ENCODE results near the gene TRIM47. TPM values are rescaled to one million over a fixed set of nuclear protein-coding genes. Genes with fewer than 3 reads are reported as not detected.

The TRIM47 gene
- total and polyA plus RNA-seq, 2 of the 13 experiments (the other 11 are each of a cell fraction or from before 2014, with no cell fraction given) = 33.5 to 82.0 TPM

DNA sequence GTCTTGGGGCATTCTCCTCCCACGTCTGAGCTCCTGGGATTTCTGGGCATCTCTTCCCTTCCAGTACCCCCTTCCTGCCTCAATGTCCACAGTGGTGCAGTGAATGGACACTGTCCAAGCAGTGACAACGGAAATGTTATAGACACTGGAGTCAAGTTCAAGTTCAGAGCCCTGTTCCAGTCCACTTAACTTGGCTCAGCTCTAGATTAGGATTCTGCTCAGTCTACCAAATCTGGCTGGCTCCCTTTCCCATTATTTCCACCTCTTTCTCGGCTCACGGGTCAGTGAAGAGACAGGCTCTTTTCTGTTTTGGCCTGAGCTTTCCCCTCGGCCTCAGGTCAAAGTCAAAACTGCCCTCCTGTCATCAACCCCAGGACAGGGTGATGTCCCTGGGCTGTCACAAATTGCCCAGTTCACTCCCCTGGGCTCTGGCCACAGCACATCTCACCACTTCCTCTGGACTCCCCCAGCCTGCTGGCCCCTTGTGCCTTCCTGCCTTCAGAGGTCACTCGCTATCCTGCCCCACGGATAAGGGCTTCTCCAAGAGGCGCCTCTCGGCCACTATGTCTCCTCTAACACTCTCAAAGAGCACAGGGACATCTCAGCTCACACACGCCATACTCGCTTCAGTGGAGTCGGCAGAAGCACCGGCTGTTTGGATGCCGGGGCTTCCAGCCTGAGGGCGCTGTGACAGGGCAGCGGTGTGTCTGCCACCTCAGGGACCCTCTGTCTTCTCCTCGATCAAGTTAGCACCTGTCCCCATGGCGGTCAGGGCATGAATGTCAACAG lies 44.0 kb upstream of the TRIM47 start:
- DNase-seq (ENCODE audit: low spot score) = no peak
- ATAC-seq = peak; percentile 36
- Histone ChIP-seq H3K4me1 (ENCODE audit: insufficient read depth, low read length) (peaks cover 41% of the 10 kb centered on the region), H3K27ac (ENCODE audit: extremely low read length, insufficient read depth, low read length) (no peak overlapping the region), H3K79me2 (ENCODE audit: insufficient read depth, low read length) (no peaks in the 10 kb centered on the region), H4K20me1 (ENCODE audit: insufficient read depth, low read length) (no peaks in the 10 kb centered on the region), H2AFZ (ENCODE audit: low read length) (no peak overlapping the region), H3K4me3 (replicated peaks in 1 of 3; ENCODE audit: insufficient read depth in 1 of 3, low read depth in 2 of 3, low read length in 3 of 3) (peak overlapping the region in 1 of 3 experiments; percentile 15; a peak in 1 of 6 replicates), H3K27me3 (ENCODE audit: control insufficient read depth in 1 of 2, insufficient read depth in 2 of 2, low read length in 2 of 2) (no peaks in the 10 kb centered on the region), H3K9me3 (ENCODE audit: low read length) (no peaks in the 10 kb centered on the region), H3K36me3 (replicated peaks in 1 of 2; ENCODE audit: control insufficient read depth in 1 of 2, insufficient read depth in 2 of 2, low read length in 2 of 2) (no peaks in the 10 kb centered on the region), H3K4me2 (ENCODE audit: low read depth, low read length) (peak overlapping the region; percentile 48), H3K9ac (ENCODE audit: insufficient read depth, low read depth, low read length) (no peak overlapping the region)
- WGBS (ENCODE audit: low lambda C conversion rate) = 70% methylated on average over 18 of the region's 18 CpGs
- BruUV-seq (replicated peaks) = no TSS peak
- in situ Hi-C loops (cut with HindIII; ENCODE audit: extremely low pct_ligation_motif_present, low pct_unique_long_range_greater_than_20kb) (no loop called here), intact Hi-C loops (cut with micrococcal nuclease; ENCODE audit: unreplicated experiment) (no loop called here)
- FAIRE-seq = peak; percentile 40
- ChIA-PET CTCF (ENCODE audit: low intra/inter-chr PET ratio, low total read pairs) (no interaction called here), POLR2A (interaction anchor here (1.0 to 2.3 kb wide), 2 partner anchors 17 to 54 kb away, joined by 5 to 12 read pairs; partner anchors contain the start of gene MRPL38)
- TF ChIP-seq ZNF619 (CRISPR knock-in tag; IDR thresholded peaks at IDR 0.05) (no peak), IRX3 (CRISPR knock-in tag; IDR thresholded peaks at IDR 0.05; ENCODE audit: borderline replicate concordance, low read depth) (no peak), ZNF746 (CRISPR knock-in tag; IDR thresholded peaks at IDR 0.05) (no peak), ZNF572 (CRISPR knock-in tag; IDR thresholded peaks at IDR 0.05) (no peak), SP4 (CRISPR knock-in tag; IDR thresholded peaks at IDR 0.05) (no peak), SKI (IDR thresholded peaks at IDR 0.05; ENCODE audit: partially characterized antibody) (peak; percentile 64), MAFG (CRISPR knock-in tag; IDR thresholded peaks at IDR 0.05) (no peak), LCORL (IDR thresholded peaks at IDR 0.05) (no peak), LCORL (CRISPR knock-in tag; IDR thresholded peaks at IDR 0.05) (peak; percentile 3; the same call in 1 of the 2 replicates), ZNF776 (CRISPR knock-in tag; IDR thresholded peaks at IDR 0.05) (no peak), ZMYM3 (CRISPR knock-in tag; IDR thresholded peaks at IDR 0.05) (no peak), KDM6A (CRISPR knock-in tag; IDR thresholded peaks at IDR 0.05; ENCODE audit: low read depth) (no peak), CENPX (CRISPR knock-in tag; IDR thresholded peaks at IDR 0.05) (no peak), MAZ (IDR thresholded peaks at IDR 0.05; ENCODE audit: borderline replicate concordance, low read depth, low read length) (no peak), MAZ (CRISPR knock-in tag; IDR thresholded peaks at IDR 0.05; ENCODE audit: low read depth) (no peak), SMARCE1 (IDR thresholded peaks at IDR 0.05; ENCODE audit: borderline replicate concordance) (no peak), FOXO1 (CRISPR knock-in tag; IDR thresholded peaks at IDR 0.05) (no peak), ZNF205 (CRISPR knock-in tag; IDR thresholded peaks at IDR 0.05) (no peak), SCMH1 (CRISPR knock-in tag; IDR thresholded peaks at IDR 0.05; ENCODE audit: borderline replicate concordance) (no peak), SIN3A (IDR thresholded peaks at IDR 0.05; ENCODE audit: borderline replicate concordance, low read depth, low read length) (no peak), EEA1 (CRISPR knock-in tag; IDR thresholded peaks at IDR 0.05; ENCODE audit: borderline replicate concordance) (no peak), ZNF331 (CRISPR knock-in tag; IDR thresholded peaks at IDR 0.05) (no peak), ZNF580 (CRISPR knock-in tag; IDR thresholded peaks at IDR 0.05; ENCODE audit: borderline replicate concordance, low read depth) (no peak)
- TF ChIP-seq, protein P1, sequence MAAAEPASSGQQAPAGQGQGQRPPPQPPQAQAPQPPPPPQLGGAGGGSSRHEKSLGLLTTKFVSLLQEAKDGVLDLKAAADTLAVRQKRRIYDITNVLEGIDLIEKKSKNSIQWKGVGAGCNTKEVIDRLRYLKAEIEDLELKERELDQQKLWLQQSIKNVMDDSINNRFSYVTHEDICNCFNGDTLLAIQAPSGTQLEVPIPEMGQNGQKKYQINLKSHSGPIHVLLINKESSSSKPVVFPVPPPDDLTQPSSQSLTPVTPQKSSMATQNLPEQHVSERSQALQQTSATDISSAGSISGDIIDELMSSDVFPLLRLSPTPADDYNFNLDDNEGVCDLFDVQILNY (CRISPR knock-in tag; conservative IDR thresholded peaks at IDR 0.05) = no peak
- TF ChIP-seq, protein P2, sequence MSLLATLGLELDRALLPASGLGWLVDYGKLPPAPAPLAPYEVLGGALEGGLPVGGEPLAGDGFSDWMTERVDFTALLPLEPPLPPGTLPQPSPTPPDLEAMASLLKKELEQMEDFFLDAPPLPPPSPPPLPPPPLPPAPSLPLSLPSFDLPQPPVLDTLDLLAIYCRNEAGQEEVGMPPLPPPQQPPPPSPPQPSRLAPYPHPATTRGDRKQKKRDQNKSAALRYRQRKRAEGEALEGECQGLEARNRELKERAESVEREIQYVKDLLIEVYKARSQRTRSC (CRISPR knock-in tag; IDR thresholded peaks at IDR 0.05; ENCODE audit: low read depth) = no peak

Data from HepG2 (cell line).